SU-DHL-6 (cell line): ENCODE results near the gene ATG16L1.

Experiments used
- H2AFZ ChIP-seq: fragments of 200-600 bp; sonication (generic); 2 replicates; pipeline ENCODE4 v1.6.1; 2014; ENCODE audit warnings: low read depth, mild to moderate bottlenecking, moderate library complexity, mixed read lengths, antibody characterized with exemption, low read length; ENCODE audit not compliant: severe bottlenecking
- H3F3A ChIP-seq: fragments of 200-600 bp; shearing (Covaris generic); 2 replicates; pipeline ENCODE4 v1.6.0; 2016; ENCODE audit warnings: antibody characterized with exemption, mild to moderate bottlenecking; ENCODE audit not compliant: insufficient read depth
- H3K27ac ChIP-seq: fragments of 200-600 bp; sonication (generic); 2 replicates; pipeline ENCODE4 v1.5.1; 2016; ENCODE audit warnings: low read depth, mild to moderate bottlenecking, low read length, moderate library complexity, mixed read lengths
- H3K27me3 ChIP-seq: fragments of 200-600 bp; sonication (generic), shearing (Covaris generic); 2 replicates; pipeline ENCODE4 v1.6.0; 2014; ENCODE audit warnings: mild to moderate bottlenecking, low read length
- H3K36me3 ChIP-seq: fragments of 200-600 bp; sonication (generic); 2 replicates; pipeline ENCODE4 v1.6.1; 2014; ENCODE audit warnings: mild to moderate bottlenecking, low read length, mixed read lengths
- H3K4me2 ChIP-seq: fragments of 300-600, 200-600 bp; shearing (Covaris generic), sonication (generic); 2 replicates; pipeline ENCODE4 v1.6.0; 2014; ENCODE audit warnings: low read length, low read depth, mild to moderate bottlenecking; ENCODE audit not compliant: poor library complexity, severe bottlenecking
- H3K4me3 ChIP-seq: fragments of 200-600 bp; sonication (generic); 2 replicates; pipeline ENCODE4 v1.5.1; 2014; ENCODE audit warnings: antibody characterized with exemption, low read length, mild to moderate bottlenecking, mixed read lengths; ENCODE audit not compliant: insufficient read depth, poor library complexity, severe bottlenecking
- H3K79me2 ChIP-seq: fragments of 200-600 bp; sonication (generic); 2 replicates; pipeline ENCODE4 v1.6.1; 2014; ENCODE audit warnings: mild to moderate bottlenecking, low read length, moderate library complexity; ENCODE audit not compliant: insufficient read depth
- H3K9ac ChIP-seq: fragments of 200-600 bp; sonication (generic); 2 replicates; pipeline ENCODE4 v1.7.0; 2014; ENCODE audit warnings: mild to moderate bottlenecking, low read length
- H3K9me2 ChIP-seq: fragments of 200-600 bp; sonication (generic); replicated peaks from 2 replicates; pipeline ENCODE4 v1.6.1; 2014; ENCODE audit warnings: low read length; ENCODE audit not compliant: insufficient read depth
- H3K9me3 ChIP-seq: fragments of 200-600 bp; sonication (generic); 2 replicates; pipeline ENCODE4 v1.6.1; 2014; ENCODE audit warnings: low read length, mixed read lengths; ENCODE audit not compliant: insufficient read depth
- H4K20me1 ChIP-seq: fragments of 200-600 bp; sonication (generic); 2 replicates; pipeline ENCODE4 v1.6.1; 2014; ENCODE audit warnings: low read depth, mild to moderate bottlenecking, antibody characterized with exemption, low read length, moderate library complexity, mixed read lengths
- CTCF ChIP-seq: fragments of 200-600 bp; sonication (generic); IDR thresholded peaks from one replicate; pipeline ENCODE4 v1.5.1; 2017; ENCODE audit warnings: antibody characterized with exemption, mild to moderate bottlenecking, low read length, moderate library complexity; ENCODE audit not compliant: insufficient read depth, poor library complexity, severe bottlenecking
- EZH2phosphoT487 ChIP-seq: fragments of 200-600 bp; sonication (generic), shearing (Covaris generic); conservative IDR thresholded peaks from 2 replicates; pipeline ENCODE4 v1.6.1; 2018; ENCODE audit warnings: mild to moderate bottlenecking, antibody characterized with exemption, low read length, moderate library complexity, mixed read lengths

Gene ATG16L1

GRCh38 chr2:233256048-233256447, 4.6 kb downstream of the ATG16L1 start:
- H3K4me2 ChIP-seq = no peak overlapping the region
- TF ChIP-seq CTCF = no peak
- H4K20me1 ChIP-seq = no peaks in the 10 kb centered on the region; the same call in 1 of the 2 replicates
- H3K4me3 ChIP-seq = no peak overlapping the region
- H3K27me3 ChIP-seq = no peaks in the 10 kb centered on the region
- H3K36me3 ChIP-seq = peaks cover 7% of the 10 kb centered on the region; the same call in 1 of the 2 replicates
- H3F3A ChIP-seq = 0 out of 2 replicates have a peak, but pooled peaks cover 3% of the 10 kb centered on the region
- H3K9me3 ChIP-seq = no peaks in the 10 kb centered on the region
- peaks cover 70% of the 10 kb centered on the region for H3K79me2 ChIP-seq
- H3K9me2 ChIP-seq = no peaks in the 10 kb centered on the region
- no peak overlapping the region for H3K9ac ChIP-seq
- H3K27ac ChIP-seq = no peak overlapping the region
- H2AFZ ChIP-seq = no peak overlapping the region

- H3K27ac ChIP-seq = no peak overlapping the region
- H4K20me1 ChIP-seq = no peaks in the 10 kb centered on the region; the same call in 1 of the 2 replicates
- no peaks in the 10 kb centered on the region for H3K9me2 ChIP-seq
- H3K36me3 ChIP-seq = peaks cover 7% of the 10 kb centered on the region; the same call in 1 of the 2 replicates
- no peak overlapping the region for H3K4me2 ChIP-seq
- no peak for TF ChIP-seq EZH2phosphoT487
- no peak for TF ChIP-seq CTCF
- no peak overlapping the region for H2AFZ ChIP-seq
- H3F3A ChIP-seq = 0 out of 2 replicates have a peak, but pooled peaks cover 3% of the 10 kb centered on the region
- peaks cover 57% of the 10 kb centered on the region for H3K79me2 ChIP-seq
- H3K27me3 ChIP-seq = no peaks in the 10 kb centered on the region
- no peak overlapping the region for H3K4me3 ChIP-seq
- no peaks in the 10 kb centered on the region for H3K9me3 ChIP-seq
- no peak overlapping the region for H3K9ac ChIP-seq
Measured at GRCh38 chr2:233258211-233258610, 6.7 kb downstream of the ATG16L1 start.

- Histone ChIP-seq H3K9me3 (no peaks in the 10 kb centered on the region), H3K9me2 (no peaks in the 10 kb centered on the region), H3K4me2 (no peak overlapping the region), H3K79me2 (peaks cover 42% of the 10 kb centered on the region), H3K27me3 (no peaks in the 10 kb centered on the region), H3K27ac (no peak overlapping the region), H4K20me1 (no peaks in the 10 kb centered on the region; the same call in 1 of the 2 replicates), H3F3A (0 out of 2 replicates have a peak, but pooled peaks cover 3% of the 10 kb centered on the region), H3K4me3 (no peak overlapping the region), H3K9ac (no peak overlapping the region), H2AFZ (no peak overlapping the region), H3K36me3 (peaks cover 14% of the 10 kb centered on the region; the same call in 1 of the 2 replicates)
- TF ChIP-seq EZH2phosphoT487 (no peak), CTCF (no peak)
Measured at GRCh38 chr2:233259730-233260129, 8.3 kb downstream of the ATG16L1 start.
